GM12892 (cell line): ENCODE results near the gene CUL4A.
"Not testable (repeated sequence)": the region's sequence is repeated elsewhere in the genome, so short reads cannot be mapped to it uniquely, and the experiment has no call there.

Source experiments
- DNase-seq: peaks from one replicate; pipeline ENCODE4 v3.0.0; 2011; ENCODE audit not compliant: insufficient read length
- FAIRE-seq: peaks from 2 replicates; lab custom pipeline; 2011; peaks lifted over from hg19 to GRCh38; lab: Jason Lieb, UNC
- POLR2A ChIP-seq: IDR thresholded peaks from 2 replicates; pipeline ENCODE4 v1.6.1; 2011; ENCODE audit warnings: low read depth, low read length, control low read depth
- POLR2AphosphoS5 ChIP-seq: IDR thresholded peaks from 2 replicates; pipeline ENCODE4 v1.6.1; 2011; ENCODE audit warnings: low read depth, low read length, control low read depth
- TAF1 ChIP-seq: IDR thresholded peaks from 2 replicates; pipeline ENCODE4 v1.6.1; 2011; ENCODE audit warnings: low read depth, mild to moderate bottlenecking, control low read depth, low read length, borderline replicate concordance

The CUL4A gene

DNA sequence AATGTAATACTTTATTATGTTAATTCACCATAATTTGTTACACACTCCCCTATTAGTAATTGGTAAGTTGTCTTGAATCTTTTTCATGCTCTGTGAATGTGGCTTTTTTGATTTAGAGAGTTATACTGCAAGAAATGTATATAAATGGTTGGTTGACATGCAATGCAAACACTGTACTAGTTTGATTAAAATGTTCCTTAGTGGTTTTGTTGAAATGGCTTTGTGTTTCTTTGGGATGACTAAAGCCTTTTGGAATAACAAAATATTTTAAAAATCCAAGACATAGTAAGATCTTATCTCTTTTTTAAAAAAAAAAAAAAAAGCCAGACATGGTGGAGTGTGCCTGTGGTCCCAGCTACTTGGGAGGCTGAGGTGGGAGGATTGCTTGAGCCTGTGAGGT is 98.1 kb downstream of the CUL4A start:
- no peak for FAIRE-seq
- no peak for TF ChIP-seq TAF1
- TF ChIP-seq POLR2AphosphoS5 = no peak
- TF ChIP-seq POLR2A = no peak
- no peak for DNase-seq

DNA sequence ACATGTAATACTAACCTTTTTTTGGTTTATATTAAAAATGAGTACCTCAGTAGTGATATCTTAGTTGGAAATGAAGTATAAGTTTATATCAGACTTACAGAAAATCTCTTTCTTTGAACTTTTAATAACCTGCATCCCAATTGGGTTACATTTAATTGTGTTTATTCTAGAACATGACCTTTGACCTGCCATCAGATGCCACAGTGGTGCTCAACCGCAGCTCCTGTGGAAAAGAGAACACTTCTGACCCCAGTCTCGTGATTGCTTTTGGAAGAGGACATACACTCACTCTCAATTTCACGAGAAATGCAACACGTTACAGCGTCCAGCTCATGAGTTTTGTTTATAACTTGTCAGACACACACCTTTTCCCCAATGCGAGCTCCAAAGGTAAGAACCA is 100.1 kb downstream of the CUL4A start:
- DNase-seq (no peak), FAIRE-seq (no peak)
- no peak for TF ChIP-seq POLR2AphosphoS5
- no peak for TF ChIP-seq TAF1
- no peak for TF ChIP-seq POLR2A

DNA sequence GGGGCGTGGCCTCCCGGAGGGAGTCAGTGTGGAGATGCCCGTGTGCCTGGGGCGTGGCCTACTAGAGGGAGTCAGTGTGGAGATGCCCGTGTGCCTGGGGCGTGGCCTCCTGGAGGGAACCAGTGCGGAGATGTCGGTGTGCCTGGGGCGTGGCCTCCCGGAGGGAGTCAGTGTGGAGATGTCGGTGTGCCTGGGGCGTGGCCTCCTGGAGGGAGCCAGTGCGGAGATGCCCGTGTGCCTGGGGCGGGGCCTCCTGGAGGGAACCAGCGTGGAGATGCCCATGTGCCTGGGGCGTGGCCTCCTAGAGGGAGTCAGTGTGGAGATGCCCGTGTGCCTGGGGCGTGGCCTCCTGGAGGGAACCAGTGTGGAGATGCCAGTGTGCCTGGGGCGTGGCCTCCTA is 104.7 kb downstream of the CUL4A start:
- not testable (repeated sequence) for DNase-seq, FAIRE-seq

DNA sequence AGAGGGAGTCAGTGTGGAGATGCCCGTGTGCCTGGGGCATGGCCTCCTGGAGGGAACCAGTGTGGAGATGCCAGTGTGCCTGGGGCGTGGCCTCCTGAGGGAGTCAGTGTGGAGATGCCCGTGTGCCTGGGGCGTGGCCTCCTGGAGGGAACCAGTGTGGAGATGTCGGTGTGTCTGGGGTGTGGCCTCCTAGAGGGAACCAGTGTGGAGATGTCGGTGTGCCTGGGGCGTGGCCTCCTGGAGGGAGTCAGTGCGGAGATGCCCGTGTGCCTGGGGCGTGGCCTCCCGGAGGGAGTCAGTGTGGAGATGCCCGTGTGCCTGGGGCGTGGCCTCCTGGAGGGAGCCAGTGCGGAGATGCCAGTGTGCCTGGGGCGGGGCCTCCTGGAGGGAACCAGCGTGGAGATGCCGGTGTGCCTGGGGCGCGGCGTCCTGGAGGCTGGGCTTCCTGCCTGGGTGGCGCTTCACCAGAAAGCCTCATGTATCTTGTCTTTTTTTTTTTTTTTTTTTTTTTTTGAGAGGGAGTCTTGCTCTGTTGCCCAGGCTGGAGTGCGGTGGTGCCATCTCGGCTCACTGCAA is 105.6 kb downstream of the CUL4A start:
- FAIRE-seq, DNase-seq: not testable (repeated sequence)

DNA sequence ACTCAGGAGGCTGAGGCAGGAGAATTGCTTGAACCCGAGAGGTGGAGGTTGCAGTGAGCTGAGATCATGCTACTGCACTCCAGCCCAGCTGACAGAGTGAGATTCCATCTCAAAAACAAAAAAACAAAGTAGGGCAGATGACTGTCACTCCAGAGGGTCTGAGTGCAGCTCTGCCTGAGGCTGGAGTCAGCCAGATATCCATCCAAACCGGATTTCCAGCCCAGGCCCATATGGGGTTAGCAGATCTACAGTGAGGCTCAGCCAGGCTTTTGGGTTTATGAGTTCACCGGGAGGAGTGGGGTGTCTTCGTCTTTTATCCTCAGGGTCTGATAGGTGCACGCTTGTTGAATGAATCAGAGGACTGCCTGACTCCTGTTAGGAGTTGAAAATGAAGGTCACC is 106.6 kb downstream of the CUL4A start:
- DNase-seq (no peak), FAIRE-seq (no peak)
- no peak for TF ChIP-seq TAF1
- TF ChIP-seq POLR2AphosphoS5 = no peak
- TF ChIP-seq POLR2A = no peak
